Pancreas (tissue), 10 donors: ENCODE measurements around the gene MYO7B. TPM values are rescaled to one million over a fixed set of nuclear protein-coding genes. Genes with fewer than 3 reads are reported as not detected.

Experiments
- ATAC-seq, 4 donors: fragments of 200-7000 bp; cut with Tn5 transposase; one replicate each; pipeline versions ENCODE4 v1.8.0 to v1.9.1; 2020; ENCODE audit warnings: mild to moderate bottlenecking in 4 of 4, moderate library complexity in 4 of 4
- DNase-seq, 6 donors: peaks; one replicate each; pipeline ENCODE4 v3.0.0-alpha.2; 2020
- FAIRE-seq: peaks from 2 replicates; lab custom pipeline; 2012; peaks lifted over from hg19 to GRCh38; lab: Jason Lieb, UNC
- H3K27ac ChIP-seq, 4 donors: fragments of 200-600 bp; sonication (generic); 1 replicate in 3 of 4; 2 replicates in 1 of 4; pipeline versions ENCODE4 v1.5.0 to v1.8.0; 2020
- H3K27me3 ChIP-seq, 4 donors: fragments of 200-600 bp; one replicate each; pipeline ENCODE4 v1.8.0; 2021
- H3K36me3 ChIP-seq, 3 donors: fragments of 200-600 bp; sonication (generic) in 1 of 3; one replicate each; pipeline versions ENCODE4 v1.5.0 to v1.8.0; 2020 to 2021
- H3K4me1 ChIP-seq, 3 donors: fragments of 200-600 bp; one replicate each; pipeline ENCODE4 v1.8.0; 2021
- H3K4me3 ChIP-seq, 4 donors: fragments of 200-600 bp; sonication (generic) in 2 of 4; one replicate each; pipeline versions ENCODE4 v1.5.0 to v1.8.0; 2020 to 2021
- H3K9me3 ChIP-seq, 4 donors: fragments of 200-600 bp; one replicate each; pipeline ENCODE4 v1.8.0; 2021
- CTCF ChIP-seq, 4 donors: fragments of 200-600 bp; sonication (generic) in 3 of 4; IDR thresholded peaks; one replicate each; pipeline versions ENCODE4 v1.5.0 to v1.8.0; 2021; ENCODE audit warnings: antibody characterized with exemption in 4 of 4
- WGBS, 2 donors: extraction: QIAGEN DNeasy Blood & Tissue Kit; methylation state at CpG; one replicate each; pipeline ENCODE4 v1.1.7; 2013; 5-methylcytosine and 5-hydroxymethylcytosine counted together
- intact Hi-C, 3 donors: fragments of 100-400 bp; cut with DNase I; formaldehyde crosslinking; loops; one replicate each; pipeline versions ENCODE4 v1.11.1 to v1.14.2; 2022
- polyA plus RNA-seq, 2 donors: library from polyadenylated mRNA; stranded (reverse); fragments of 200-250 nt; gene quantifications; one replicate each; pipeline ENCODE4 v1.2.3, GENCODE V29; 2013
- total RNA-seq, 6 donors: library from RNA; stranded (reverse); fragmentation: NEBNext Ultra II Directional in 4 of 6; extraction: Animal tissue kit (Norgen Biotek cat#: 25700) in 4 of 6; gene quantifications; one replicate each; pipeline versions ENCODE4 v1.2.1 to v1.2.4, GENCODE V29; 2021 to 2023
- donor health status: healthy with polysubstance abuse.
- donor health status: DM: no; HTN: no; CAD: no; lungs with moderate emphysema.
- donor health status: DM: no; HTN: no; CAD: no.
- donor health status: control.
- donor health status: control.
- donor health status: Bipolar disorder and iron deficiency.
- donor health status: DM: yes; HTN: yes; CAD: no.
- donor health status: DM: no; HTN: no; CAD: no.
- donor health status: DM: no; HTN: no; CAD: no.
- donor health status: DM: yes; HTN: yes; CAD: no.

MYO7B gene
- total and polyA plus RNA-seq, 8 donors, result 0.12 to 1.5 (median 0.83) TPM

DNA sequence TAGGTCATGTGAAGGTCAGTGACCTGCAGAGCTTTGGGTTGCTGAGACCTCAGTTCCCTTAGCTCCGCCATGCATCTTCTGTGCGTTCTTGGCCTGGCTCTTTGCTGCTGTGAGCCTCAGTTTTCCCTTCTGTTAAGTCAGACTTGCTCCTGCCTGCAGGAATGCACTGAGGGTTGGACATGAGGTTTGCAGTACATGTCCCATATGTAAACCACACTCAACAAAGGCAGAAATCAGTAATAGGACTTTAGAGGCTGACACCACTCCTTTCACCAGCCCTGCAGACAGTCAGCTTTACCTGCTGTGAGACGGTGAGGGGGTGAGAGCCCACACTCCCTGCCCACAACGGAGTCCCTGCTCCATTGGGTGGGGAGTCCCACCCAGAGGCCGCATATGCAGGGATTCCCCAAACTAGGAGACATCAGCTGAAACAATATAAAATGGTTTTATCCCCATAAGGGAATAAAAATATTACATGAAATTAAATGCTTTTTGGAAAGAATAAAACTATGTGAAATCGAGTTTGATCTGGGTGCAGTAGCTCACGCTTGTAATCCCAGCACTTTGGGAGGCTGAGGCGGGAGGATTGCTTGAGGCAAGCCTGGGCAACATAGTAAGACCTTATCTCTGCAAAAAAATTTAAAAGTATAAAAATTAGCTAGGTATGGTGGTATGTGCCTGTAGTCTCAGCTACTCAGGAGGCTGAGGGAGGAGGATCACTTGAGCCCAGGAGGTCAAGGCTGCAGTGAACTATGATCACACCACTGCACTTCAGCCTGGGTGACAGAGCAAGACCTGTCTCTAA is 55.1 kb downstream of the MYO7B start:
- intact Hi-C loops, result no loop called here
- FAIRE-seq, result no peak

GRCh38 chr2:127591221-127591923 is 55.9 kb downstream of the MYO7B start:
- no peak overlapping the region for H3K27ac ChIP-seq
- no peaks in the 10 kb centered on the region for H3K27me3 ChIP-seq
- no peaks in the 10 kb centered on the region for H3K36me3 ChIP-seq
- H3K4me1 ChIP-seq, result no peaks in the 10 kb centered on the region
- no peaks in the 10 kb centered on the region for H3K9me3 ChIP-seq
- 43 to 51% methylated on average over 10 of the region's 10 CpGs for WGBS, 2 donors
- ATAC-seq, result peak; percentile 48 to 85 (median 76)
- H3K4me3 ChIP-seq, result no peak overlapping the region
- intact Hi-C loops, result no loop called here
- FAIRE-seq, result no peak
- peak in 3 of 4 donors; percentile 49 to 75 (median 57) for TF ChIP-seq CTCF (IDR thresholded peaks at IDR 0.05)
- peak in 3 of 6 donors; percentile 21 to 68 (median 24) for DNase-seq

More for the DNA sequence above, 55.1 kb downstream of the MYO7B start:
- no peak overlapping the region for H3K27ac ChIP-seq
- no peaks in the 10 kb centered on the region for H3K27me3 ChIP-seq
- ATAC-seq (no peak), DNase-seq (peak in 2 of 6 donors; percentile 6 to 14)
- no peaks in the 10 kb centered on the region for H3K9me3 ChIP-seq
- H3K4me1 ChIP-seq, result no peaks in the 10 kb centered on the region
- 80 to 87% methylated on average over 8 of the region's 8 CpGs for WGBS, 2 donors
- no peak for TF ChIP-seq CTCF (IDR thresholded peaks at IDR 0.05)
- no peak overlapping the region for H3K4me3 ChIP-seq
- no peaks in the 10 kb centered on the region for H3K36me3 ChIP-seq

DNA sequence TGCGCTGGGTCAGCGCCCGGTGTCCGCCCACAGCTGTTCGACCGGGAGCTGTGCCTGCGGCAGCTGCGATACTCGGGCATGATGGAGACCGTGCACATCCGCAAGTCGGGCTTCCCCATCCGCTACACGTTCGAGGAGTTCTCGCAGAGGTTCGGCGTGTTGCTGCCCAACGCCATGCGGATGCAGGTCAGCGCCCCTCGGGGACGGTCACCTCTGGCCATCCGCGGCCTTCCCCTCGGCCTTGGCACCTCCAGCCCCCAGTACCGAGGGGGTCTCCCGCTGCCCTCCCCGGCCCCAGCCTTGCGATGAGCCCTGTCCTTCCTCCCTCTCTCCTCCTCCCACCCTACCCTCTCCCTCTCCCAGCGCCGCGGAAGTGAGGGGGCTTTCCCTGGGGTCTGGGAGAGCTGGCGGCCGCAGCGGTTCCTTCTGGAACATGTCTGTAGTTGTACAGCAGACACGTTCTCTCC is 57.3 kb downstream of the MYO7B start:
- intact Hi-C loops, result no loop called here
- Histone ChIP-seq H3K27ac (no peak overlapping the region), H3K4me3 (no peak overlapping the region), H3K27me3 (no peaks in the 10 kb centered on the region), H3K4me1 (no peaks in the 10 kb centered on the region), H3K9me3 (no peaks in the 10 kb centered on the region), H3K36me3 (no peaks in the 10 kb centered on the region)
- ATAC-seq (no peak), DNase-seq (peak in 2 of 6 donors; percentile 8 to 52), FAIRE-seq (no peak)
- WGBS, 2 donors, result 88 to 93% methylated on average over 37 of the region's 37 CpGs
- no peak for TF ChIP-seq CTCF (IDR thresholded peaks at IDR 0.05)

DNA sequence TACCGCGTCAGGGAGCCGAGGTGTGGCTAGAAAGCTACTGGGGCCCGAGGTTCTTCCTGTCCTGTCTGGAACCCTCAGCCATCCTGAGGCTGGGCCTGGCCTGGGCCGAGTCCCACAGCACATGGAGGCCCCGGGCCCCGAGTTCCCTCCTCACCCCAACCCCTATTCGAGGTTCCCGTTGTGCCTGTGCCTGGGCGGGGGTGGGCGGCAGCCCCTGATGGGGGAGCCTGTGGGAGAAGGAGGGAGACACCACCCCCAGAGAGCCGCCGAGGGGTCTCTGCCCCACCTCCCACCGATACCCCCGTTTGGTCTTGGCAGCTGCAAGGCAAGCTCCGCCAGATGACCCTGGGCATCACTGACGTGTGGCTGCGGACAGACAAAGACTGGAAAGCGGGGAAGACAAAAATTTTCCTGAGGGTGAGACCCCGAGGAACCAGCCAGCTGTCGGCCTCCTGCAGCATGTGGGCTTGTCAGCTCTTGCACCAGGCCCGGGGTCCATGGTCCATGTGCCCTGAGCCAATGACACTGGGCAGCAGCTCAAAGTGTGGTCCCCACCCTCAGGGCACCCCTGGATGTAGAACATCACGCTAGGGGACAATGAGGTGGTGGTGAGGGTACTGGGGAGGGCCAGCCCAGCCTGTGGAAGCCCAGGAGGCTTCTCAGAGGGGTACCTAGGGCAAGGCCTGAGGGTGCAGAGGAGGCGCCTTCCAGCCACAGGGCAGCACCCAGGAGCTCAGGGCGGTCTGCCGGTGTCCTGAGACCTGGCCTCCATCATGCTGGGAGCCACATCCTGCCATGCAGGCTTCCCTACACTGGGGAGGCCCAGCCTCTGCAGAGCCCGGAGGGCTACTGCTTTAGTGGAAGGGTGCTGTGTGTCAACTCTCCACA is 58.0 kb downstream of the MYO7B start:
- 75 to 78% methylated on average over 27 of the region's 27 CpGs for WGBS, 2 donors
- no peaks in the 10 kb centered on the region for H3K36me3 ChIP-seq
- no peak overlapping the region for H3K27ac ChIP-seq
- no peak overlapping the region for H3K4me3 ChIP-seq
- ATAC-seq (no peak), FAIRE-seq (no peak), DNase-seq (peak in 2 of 6 donors; percentile 9 to 45)
- no peaks in the 10 kb centered on the region for H3K27me3 ChIP-seq
- no peak for TF ChIP-seq CTCF (IDR thresholded peaks at IDR 0.05)
- H3K4me1 ChIP-seq, result no peaks in the 10 kb centered on the region
- H3K9me3 ChIP-seq, result no peaks in the 10 kb centered on the region
- intact Hi-C loops, result no loop called here
